Central memory CD4-positive, alpha-beta T cell (primary cell): ENCODE measurements around the gene COL27A1.
"Not testable (repeated sequence)": the region's sequence is repeated elsewhere in the genome, so short reads cannot be mapped to it uniquely, and the experiment has no call there.

Source experiments
- DNase-seq: peaks from one replicate; pipeline ENCODE4 v3.0.0; 2022

COL27A1 gene

GRCh38 chr9:114123031-114123977 is 32.0 kb upstream of the COL27A1 start:
- DNase-seq, result no peak

GRCh38 chr9:114124138-114124537 is 31.2 kb upstream of the COL27A1 start:
- DNase-seq, result no peak

- no peak for DNase-seq
These were observed 30.5 kb upstream of the COL27A1 start for GRCh38 chr9:114124666-114125475.

DNA sequence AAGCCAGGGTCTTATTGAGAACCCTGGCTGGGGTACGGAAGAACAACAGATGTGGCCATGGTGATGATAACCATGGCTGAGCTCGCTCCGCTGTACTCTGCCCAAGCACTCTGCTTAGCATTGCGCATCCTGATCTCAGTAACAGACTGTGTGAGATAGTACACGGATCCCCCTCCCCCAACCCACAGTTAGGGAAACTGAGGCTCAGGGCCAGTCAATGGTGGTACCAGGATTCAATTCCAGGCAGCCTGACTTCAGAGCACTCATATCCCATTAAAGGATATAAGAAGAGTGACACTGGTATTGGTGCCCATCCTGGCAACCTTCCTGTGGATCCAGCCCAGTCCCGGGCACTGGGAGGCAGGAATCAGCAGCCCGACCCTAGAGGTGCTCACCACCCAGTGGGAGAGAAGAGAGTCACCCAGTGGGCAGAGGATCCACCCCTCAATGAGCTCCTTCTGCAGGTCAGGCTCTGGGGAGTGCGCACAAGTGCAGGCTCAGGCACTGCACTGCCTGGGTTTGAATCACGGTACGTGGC is 29.8 kb upstream of the COL27A1 start:
- DNase-seq, result no peak

DNA sequence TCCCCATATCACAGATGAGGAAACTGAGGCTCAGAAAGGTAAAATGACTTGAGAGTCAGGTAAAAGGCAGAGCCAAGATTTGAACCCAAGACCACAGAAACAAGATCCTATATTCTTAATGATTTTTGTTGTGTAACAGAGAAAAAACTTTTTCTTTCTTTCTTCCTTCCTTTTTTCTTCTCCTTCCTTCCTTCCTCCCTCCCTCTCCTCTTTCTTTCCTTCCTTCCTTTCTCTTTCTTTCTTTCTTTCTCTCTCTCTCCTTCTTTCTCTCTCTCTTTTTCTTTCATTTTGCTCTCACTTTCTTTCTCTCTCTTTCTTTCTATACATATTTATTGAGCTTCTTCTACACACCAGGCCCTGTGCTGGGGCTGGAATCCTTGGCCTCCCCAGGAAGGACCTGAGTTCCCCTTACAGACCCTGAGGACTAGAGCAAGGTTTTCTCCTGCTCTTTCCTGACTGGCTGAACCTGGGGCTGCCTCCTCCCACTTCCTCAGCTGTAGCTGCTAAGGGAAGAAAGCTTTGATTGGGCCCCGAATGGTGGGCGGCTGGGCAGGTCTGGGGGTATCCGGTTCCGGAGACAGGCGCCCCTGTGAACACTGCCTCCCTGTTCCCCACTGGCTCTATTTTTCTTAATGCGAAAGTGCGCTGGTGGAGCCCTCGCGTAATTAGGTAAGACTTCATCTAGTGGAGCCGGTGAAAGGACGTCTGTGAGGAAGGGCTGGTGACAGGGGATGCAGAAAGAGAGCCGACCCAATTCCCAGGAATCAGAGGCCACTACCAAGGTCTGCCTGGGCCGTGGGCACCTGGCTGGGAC is 28.9 kb upstream of the COL27A1 start:
- DNase-seq, result no peak

- DNase-seq, result not testable (repeated sequence)
These were observed 26.6 kb upstream of the COL27A1 start for GRCh38 chr9:114128759-114129158.

DNA sequence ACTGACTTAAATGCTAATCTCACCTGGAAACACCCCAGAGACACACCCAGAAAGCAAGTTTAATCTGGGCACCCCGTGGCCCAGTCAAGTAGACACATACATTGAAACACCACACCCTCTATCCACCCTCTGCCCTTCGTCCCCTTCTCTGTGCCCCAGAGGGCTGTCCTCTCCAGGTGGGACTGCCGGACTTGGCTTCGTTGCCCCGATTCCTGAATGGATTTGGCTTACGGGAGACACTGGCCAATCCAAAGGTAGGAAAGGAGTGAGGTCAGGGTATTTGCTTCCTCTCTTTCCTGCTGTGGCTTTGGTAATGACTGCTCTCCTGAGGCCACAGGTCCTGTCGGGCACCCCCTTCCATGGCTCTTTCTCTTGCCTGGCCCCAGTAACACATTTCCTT is 25.2 kb upstream of the COL27A1 start:
- no peak for DNase-seq

DNA sequence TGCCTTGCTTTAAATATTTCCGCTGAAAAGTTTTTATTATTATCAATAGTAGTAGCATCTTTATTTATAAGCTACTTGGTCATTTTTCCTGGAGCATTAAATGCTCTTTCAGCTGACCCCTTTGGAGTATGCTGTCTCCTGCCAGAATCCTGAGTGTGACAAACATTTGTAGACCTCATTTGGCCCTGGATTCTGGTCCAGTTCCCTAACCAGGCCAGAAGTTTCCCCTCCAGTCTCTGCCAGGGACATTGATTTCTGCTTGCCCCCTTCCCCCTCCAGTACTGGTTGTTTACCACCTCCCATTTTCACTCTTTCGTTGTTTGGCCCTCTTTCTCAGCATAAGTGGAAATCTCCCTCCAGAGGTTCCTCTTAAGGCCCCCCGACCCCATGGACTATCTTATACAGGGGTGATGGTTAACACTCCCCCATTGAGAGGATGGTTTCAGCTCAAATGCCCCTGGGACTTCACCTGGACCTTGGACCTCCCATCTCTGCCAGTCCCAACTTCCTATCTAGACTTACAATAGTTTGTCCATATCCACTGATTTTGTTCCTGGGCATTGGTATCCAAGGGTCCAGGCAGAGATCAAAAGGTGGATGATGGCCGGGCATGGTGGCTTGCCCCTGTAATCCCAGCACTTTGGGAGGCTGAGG is 24.6 kb upstream of the COL27A1 start:
- no peak for DNase-seq

DNA sequence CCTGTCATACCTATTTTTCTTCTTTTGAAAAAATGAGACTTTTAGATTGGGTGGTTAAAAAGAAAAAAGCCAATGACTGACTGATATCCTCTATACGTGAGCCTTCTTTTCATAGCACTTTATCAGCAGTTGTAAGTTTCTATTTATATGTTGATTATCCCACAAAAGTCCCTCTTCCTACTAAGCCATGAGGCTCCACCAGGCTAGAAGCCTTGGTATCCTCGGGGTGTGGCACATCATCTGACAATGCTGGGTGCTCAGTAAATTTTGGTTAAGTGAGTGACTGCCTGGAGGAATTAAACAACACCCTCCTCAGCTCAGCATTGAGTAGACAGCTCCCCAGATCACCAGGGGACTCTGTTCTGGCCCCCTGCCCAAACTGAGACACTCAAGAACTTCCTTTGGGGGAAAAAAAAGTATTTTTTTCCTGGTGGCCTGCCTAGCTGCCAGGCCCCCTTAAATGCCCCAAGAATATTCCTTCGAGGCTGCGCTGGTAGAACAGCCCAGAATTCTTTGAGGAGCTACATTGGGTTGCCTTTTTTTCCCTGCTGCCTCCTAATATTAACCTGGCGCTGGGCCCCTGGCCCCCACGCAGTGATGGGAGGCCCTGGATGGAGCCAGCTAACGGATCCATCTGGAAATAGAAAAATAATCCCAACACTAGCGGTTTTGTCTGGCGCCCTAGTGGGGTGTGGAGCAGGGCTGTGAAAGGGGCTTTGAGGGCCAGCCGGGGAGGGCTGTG is 23.4 kb upstream of the COL27A1 start:
- no peak for DNase-seq

DNA sequence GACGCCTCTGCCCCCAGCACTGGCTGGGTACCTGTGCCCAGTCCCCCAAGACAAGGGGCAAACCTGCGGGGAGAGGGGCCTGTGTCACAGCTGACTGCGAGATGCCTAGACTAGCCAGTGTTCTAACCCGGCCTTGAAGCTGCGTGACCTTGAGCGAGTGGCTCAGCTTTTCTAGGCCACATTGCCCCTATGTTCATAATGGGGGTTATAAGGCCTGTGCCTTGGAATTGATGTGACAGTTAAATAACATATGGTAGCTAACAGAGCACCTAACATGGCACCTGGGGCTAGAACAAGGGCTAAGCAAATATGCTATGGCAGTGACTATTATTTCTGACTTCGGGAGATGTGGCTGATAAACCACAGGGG is 22.8 kb upstream of the COL27A1 start:
- no peak for DNase-seq

GRCh38 chr9:114134827-114135396 is 20.4 kb upstream of the COL27A1 start:
- DNase-seq, result no peak

GRCh38 chr9:114137831-114138230 is 17.5 kb upstream of the COL27A1 start:
- DNase-seq, result no peak

DNA sequence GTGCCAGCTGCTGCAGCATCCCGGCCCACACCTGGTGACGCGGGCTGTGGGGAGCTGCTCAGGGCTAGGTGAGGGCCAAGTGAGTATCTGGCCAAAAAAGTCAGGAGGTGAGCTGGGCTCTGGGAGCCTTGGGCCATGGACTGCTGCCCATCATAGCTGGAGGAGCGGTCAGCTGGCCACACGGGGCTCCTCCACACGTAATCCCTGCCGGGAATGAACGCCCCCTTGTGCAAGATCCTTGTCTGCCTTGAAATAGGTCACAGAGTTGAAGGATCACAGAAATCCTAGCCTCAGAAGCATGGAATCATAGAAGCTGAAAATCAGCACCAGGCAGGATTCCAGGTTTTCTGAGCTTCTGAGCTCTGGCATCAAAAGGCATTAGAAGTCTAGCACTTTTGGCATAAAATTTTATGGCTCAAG is 16.8 kb upstream of the COL27A1 start:
- DNase-seq, result no peak

- DNase-seq, result no peak
These were observed 16.3 kb upstream of the COL27A1 start for GRCh38 chr9:114139071-114139470.

- DNase-seq, result no peak
These were observed 14.9 kb upstream of the COL27A1 start for GRCh38 chr9:114140401-114140800.

GRCh38 chr9:114140850-114141249 is 14.5 kb upstream of the COL27A1 start:
- DNase-seq, result no peak

GRCh38 chr9:114141553-114142402 is 13.6 kb upstream of the COL27A1 start:
- DNase-seq, result no peak

DNA sequence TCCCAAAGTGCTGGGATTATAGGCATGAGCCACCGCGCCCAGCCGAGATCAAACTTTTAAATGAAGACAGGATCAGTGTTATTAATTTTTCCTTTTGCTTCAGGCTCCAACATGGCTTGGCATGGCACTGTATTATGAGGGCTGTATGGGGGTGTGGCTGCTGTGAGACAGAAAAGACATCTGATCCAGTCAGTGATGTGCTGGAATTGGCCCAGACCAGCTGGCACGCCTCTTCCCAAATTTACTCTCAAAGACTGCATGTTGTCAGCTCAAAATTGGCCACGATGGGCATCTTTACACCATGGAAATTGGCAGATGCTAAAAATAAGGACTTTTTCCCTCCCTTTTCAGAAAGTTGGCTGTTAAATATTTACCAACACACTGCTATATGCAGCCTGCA is 12.1 kb upstream of the COL27A1 start:
- no peak for DNase-seq

DNA sequence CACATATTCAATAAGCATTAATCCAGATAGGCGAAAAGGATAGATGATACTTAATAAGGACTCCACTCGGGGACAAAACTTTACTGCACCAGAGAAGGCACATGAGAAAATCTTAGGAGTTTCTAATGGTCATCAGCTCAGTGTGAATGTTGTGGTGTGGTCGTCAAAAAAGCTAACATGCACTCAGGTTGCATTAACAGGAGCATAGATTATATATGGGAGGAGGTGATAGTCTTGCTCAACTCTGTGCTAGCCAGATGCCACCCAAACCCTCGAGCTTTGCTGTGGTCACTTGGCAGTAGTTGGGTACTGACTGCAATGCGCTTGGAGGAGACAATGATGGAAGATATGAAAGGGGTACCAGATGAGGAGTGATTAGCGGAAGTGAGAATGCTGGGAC is 8.6 kb upstream of the COL27A1 start:
- no peak for DNase-seq

DNA sequence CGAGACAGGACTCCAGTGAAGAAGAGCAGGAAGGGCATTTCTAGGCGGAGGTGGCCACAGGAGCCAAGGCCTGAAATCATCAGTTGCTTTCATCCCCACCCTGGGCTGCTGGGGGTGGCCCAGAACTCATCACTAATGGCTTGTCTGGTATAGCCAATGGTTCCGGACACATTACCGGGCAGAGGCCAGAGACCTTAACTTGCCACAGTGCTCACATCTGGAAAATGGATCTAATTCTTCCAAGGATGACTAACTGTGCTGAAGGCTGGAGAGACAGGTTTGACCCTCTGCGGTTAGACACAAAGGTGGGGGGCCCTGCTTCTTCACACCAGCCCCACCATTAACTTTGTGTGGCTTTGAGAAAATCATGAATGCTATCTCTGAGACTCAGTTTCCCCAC is 6.2 kb upstream of the COL27A1 start:
- no peak for DNase-seq
